ENCODE data around the gene TMEM129.

The TMEM129 gene
- total RNA-seq = 18.8 to 56.2 (median 33.5) reads per million in 9 experiments

- Mint-ChIP-seq H3K27me3 (no peaks in the 10 kb centered on the region), H3K4me3 (peak within 1 kb of the TSS; percentile 91), H3K9me3 (no peaks in the 10 kb centered on the region), H3K27ac (peak within 1 kb of the TSS; percentile 98 to 99), H3K36me3 (ENCODE audit: insufficient read depth) (peaks cover 21% of the 10 kb centered on the region), H3K4me1 (ENCODE audit: low read depth in 2 of 2) (peaks cover 39 to 45% of the 10 kb centered on the region in 2 donors)
- peak; percentile 79 for ATAC-seq (replicated peaks)
- DNase-seq = peak; percentile 91 to 92 (median 92)
Observed at GRCh38 chr4:1721003-1721665, at the start of gene TMEM129, which contains the start of gene TACC3. TMEM129 (minus strand) TSS chr4:1721323; CDS start chr4:1720837, 486 bp downstream. TACC3 (plus strand) TSS chr4:1721521; CDS start chr4:1723422, 1,901 bp downstream.

- Mint-ChIP-seq H3K4me3 (no peak overlapping the region), H3K27me3 (peaks cover 10 to 36% of the 10 kb centered on the region in 2 donors), H3K4me1 (ENCODE audit: low read depth in 2 of 2) (peaks cover 4 to 8% of the 10 kb centered on the region in 2 donors), H3K9me3 (no peaks in the 10 kb centered on the region), H3K27ac (no peak overlapping the region), H3K36me3 (ENCODE audit: insufficient read depth) (no peaks in the 10 kb centered on the region)
- DNase-seq (no peak), ATAC-seq (replicated peaks) (no peak)
Observed at GRCh38 chr4:1770791-1771231, 49.7 kb upstream of the TMEM129 start.

GRCh38 chr4:1770245-1770644, 49.1 kb upstream of the TMEM129 start:
- Mint-ChIP-seq H3K36me3 (ENCODE audit: insufficient read depth) (no peaks in the 10 kb centered on the region), H3K4me3 (no peak overlapping the region), H3K27ac (no peak overlapping the region), H3K9me3 (no peaks in the 10 kb centered on the region), H3K27me3 (peaks cover 16 to 41% of the 10 kb centered on the region in 2 donors), H3K4me1 (ENCODE audit: low read depth in 2 of 2) (peaks cover 4 to 8% of the 10 kb centered on the region in 2 donors)
- ATAC-seq (replicated peaks) (no peak), DNase-seq (no peak)

- Mint-ChIP-seq H3K4me1 (ENCODE audit: low read depth in 2 of 2) (peaks cover 4 to 8% of the 10 kb centered on the region in 2 donors), H3K36me3 (ENCODE audit: insufficient read depth) (no peaks in the 10 kb centered on the region), H3K27ac (no peak overlapping the region), H3K27me3 (peaks cover 21 to 47% of the 10 kb centered on the region in 2 donors), H3K4me3 (no peak overlapping the region), H3K9me3 (no peaks in the 10 kb centered on the region)
- ATAC-seq (replicated peaks) = no peak
- no peak for DNase-seq
Observed at GRCh38 chr4:1769692-1770091, 48.6 kb upstream of the TMEM129 start.

GRCh38 chr4:1768367-1769034, 47.4 kb upstream of the TMEM129 start:
- DNase-seq (no peak), ATAC-seq (replicated peaks) (no peak)
- H3K9me3 Mint-ChIP-seq = no peaks in the 10 kb centered on the region
- no peak overlapping the region for H3K27ac Mint-ChIP-seq
- peak overlapping the region; percentile 72 to 74 for H3K4me3 Mint-ChIP-seq
- no peaks in the 10 kb centered on the region for H3K36me3 Mint-ChIP-seq (ENCODE audit: insufficient read depth)
- peaks cover 21 to 47% of the 10 kb centered on the region in 2 donors for H3K27me3 Mint-ChIP-seq
- H3K4me1 Mint-ChIP-seq (ENCODE audit: low read depth in 2 of 2) = peaks cover 4 to 8% of the 10 kb centered on the region in 2 donors

GRCh38 chr4:1767770-1768366, 46.7 kb upstream of the TMEM129 start:
- Mint-ChIP-seq H3K4me3 (peak overlapping the region; percentile 72 to 74), H3K9me3 (no peaks in the 10 kb centered on the region), H3K27ac (no peak overlapping the region), H3K27me3 (peaks cover 21 to 47% of the 10 kb centered on the region in 2 donors), H3K36me3 (ENCODE audit: insufficient read depth) (no peaks in the 10 kb centered on the region), H3K4me1 (ENCODE audit: low read depth in 2 of 2) (peaks cover 4 to 8% of the 10 kb centered on the region in 2 donors)
- DNase-seq = no peak
- peak; percentile 44 for ATAC-seq (replicated peaks)

- no peaks in the 10 kb centered on the region for H3K36me3 Mint-ChIP-seq (ENCODE audit: insufficient read depth)
- no peaks in the 10 kb centered on the region for H3K9me3 Mint-ChIP-seq
- H3K27me3 Mint-ChIP-seq = peaks cover 21 to 53% of the 10 kb centered on the region in 2 donors
- peak; percentile 16 for ATAC-seq (replicated peaks)
- peaks cover 6 to 8% of the 10 kb centered on the region in 2 donors for H3K4me1 Mint-ChIP-seq (ENCODE audit: low read depth in 2 of 2)
- no peak overlapping the region for H3K27ac Mint-ChIP-seq
- H3K4me3 Mint-ChIP-seq = no peak overlapping the region
- DNase-seq = no peak
Observed at GRCh38 chr4:1767061-1767769, 46.1 kb upstream of the TMEM129 start.

GRCh38 chr4:1766106-1767060, 45.3 kb upstream of the TMEM129 start:
- peaks cover 6 to 8% of the 10 kb centered on the region in 2 donors for H3K4me1 Mint-ChIP-seq (ENCODE audit: low read depth in 2 of 2)
- no peak overlapping the region for H3K27ac Mint-ChIP-seq
- ATAC-seq (replicated peaks) = peak; percentile 19
- DNase-seq = no peak
- H3K27me3 Mint-ChIP-seq = peaks cover 21 to 55% of the 10 kb centered on the region in 2 donors
- H3K36me3 Mint-ChIP-seq (ENCODE audit: insufficient read depth) = no peaks in the 10 kb centered on the region
- no peaks in the 10 kb centered on the region for H3K9me3 Mint-ChIP-seq
- no peak overlapping the region for H3K4me3 Mint-ChIP-seq

GRCh38 chr4:1765409-1766072, 44.4 kb upstream of the TMEM129 start:
- H3K4me1 Mint-ChIP-seq (ENCODE audit: low read depth in 2 of 2) = peaks cover 6 to 8% of the 10 kb centered on the region in 2 donors
- ATAC-seq (replicated peaks) (peak; percentile 12), DNase-seq (no peak)
- no peaks in the 10 kb centered on the region for H3K36me3 Mint-ChIP-seq (ENCODE audit: insufficient read depth)
- peaks cover 21 to 55% of the 10 kb centered on the region in 2 donors for H3K27me3 Mint-ChIP-seq
- no peaks in the 10 kb centered on the region for H3K9me3 Mint-ChIP-seq
- no peak overlapping the region for H3K4me3 Mint-ChIP-seq
- no peak overlapping the region for H3K27ac Mint-ChIP-seq

GRCh38 chr4:1764670-1765069, 43.5 kb upstream of the TMEM129 start:
- Mint-ChIP-seq H3K27me3 (peaks cover 21 to 55% of the 10 kb centered on the region in 2 donors), H3K27ac (no peak overlapping the region), H3K9me3 (no peaks in the 10 kb centered on the region), H3K36me3 (ENCODE audit: insufficient read depth) (no peaks in the 10 kb centered on the region), H3K4me1 (ENCODE audit: low read depth in 2 of 2) (peaks cover 7 to 8% of the 10 kb centered on the region in 2 donors), H3K4me3 (no peak overlapping the region)
- ATAC-seq (replicated peaks) = no peak
- DNase-seq = no peak

- Mint-ChIP-seq H3K27ac (no peak overlapping the region), H3K27me3 (peaks cover 20 to 45% of the 10 kb centered on the region in 2 donors), H3K36me3 (ENCODE audit: insufficient read depth) (no peaks in the 10 kb centered on the region), H3K4me3 (no peak overlapping the region), H3K9me3 (no peaks in the 10 kb centered on the region), H3K4me1 (ENCODE audit: low read depth in 2 of 2) (peaks cover 7% of the 10 kb centered on the region in 2 donors)
- no peak for ATAC-seq (replicated peaks)
- DNase-seq = no peak
Observed at GRCh38 chr4:1763550-1764080, 42.5 kb upstream of the TMEM129 start.
